ENCODE results near the gene SNX32. TPM values are rescaled to one million over a fixed set of nuclear protein-coding genes. Genes with fewer than 3 reads are reported as not detected.

Gene SNX32
- total and polyA plus RNA-seq, 9 of the 15 experiments (the other 6 are each of a cell fraction or from before 2014, with no cell fraction given) = 0.03 TPM; not detected in 7

DNA sequence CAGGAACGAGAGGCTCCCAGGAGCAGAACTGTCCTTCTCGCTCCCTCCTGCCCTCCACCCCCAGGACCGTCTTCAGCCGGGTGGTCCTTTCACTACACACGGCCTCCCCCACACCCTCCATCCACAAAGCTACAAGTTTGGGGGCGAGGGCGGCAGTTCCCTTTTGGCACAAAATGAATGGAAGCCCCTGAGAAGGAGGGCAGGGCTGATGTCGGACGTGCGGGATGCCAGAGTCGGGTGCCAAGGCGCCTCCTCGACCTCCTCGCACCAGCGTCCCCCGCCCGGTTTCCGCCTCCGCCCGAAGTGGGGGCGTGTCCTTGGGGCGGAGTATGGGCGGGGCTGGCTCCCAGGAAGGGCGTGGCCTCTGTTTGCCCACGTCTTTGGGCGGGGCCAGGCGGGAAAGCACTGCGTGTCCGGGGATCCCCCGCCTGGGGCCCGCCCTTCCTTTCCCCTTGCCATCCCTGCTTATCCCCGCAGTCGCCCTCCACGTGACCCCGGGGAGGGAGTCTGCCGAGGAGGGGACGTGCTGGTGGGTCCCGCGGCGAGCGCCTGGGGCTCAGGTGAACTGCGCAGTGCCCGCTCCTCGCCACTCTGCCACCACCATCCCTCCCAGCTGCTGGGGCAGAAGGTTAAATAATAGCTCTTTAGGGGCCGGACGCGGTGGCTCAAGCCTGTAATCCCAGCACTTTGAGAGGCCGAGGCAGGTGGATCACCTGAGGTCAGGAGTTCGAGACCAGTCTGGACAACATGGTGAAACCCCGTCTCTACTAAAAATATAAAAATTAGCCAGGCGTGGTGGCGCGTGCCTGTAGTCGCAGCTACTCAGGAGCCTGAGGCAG, 39.8 kb downstream of the SNX32 start (continued):
- TF ChIP-seq CBFA2T2 (conservative IDR thresholded peaks at IDR 0.05) (peak; percentile 53), CREM (IDR thresholded peaks at IDR 0.05; ENCODE audit: low read depth) (peak; percentile 78), ESRRA (IDR thresholded peaks at IDR 0.05; ENCODE audit: borderline replicate concordance, low read depth) (peak; percentile 86), ATF7 (IDR thresholded peaks at IDR 0.05) (peak; percentile 58; the same call in 1 of the 2 replicates), POLR2AphosphoS5 (IDR thresholded peaks at IDR 0.05; ENCODE audit: control insufficient read depth, insufficient read depth, low read depth, low read length) (no peak), ETV1 (tag; conservative IDR thresholded peaks at IDR 0.05; ENCODE audit: low read depth) (0 out of 2 replicates have a peak, but pooled peaks have one; percentile 10), L3MBTL2 (IDR thresholded peaks at IDR 0.05) (peak; percentile 74), BRF1 (IDR thresholded peaks at IDR 0.05; ENCODE audit: borderline replicate concordance, extremely low read depth, insufficient read length) (no peak), POLR2A (conservative IDR thresholded peaks at IDR 0.05) (peak; percentile 79), CBFA2T3 (IDR thresholded peaks at IDR 0.05) (no peak), ZNF311 (CRISPR knock-in tag; IDR thresholded peaks at IDR 0.05) (no peak), MBD2 (IDR thresholded peaks at IDR 0.05; ENCODE audit: borderline replicate concordance, low read depth) (no peak; the same call in 1 of the 2 replicates), TARDBP (IDR thresholded peaks at IDR 0.05) (0 out of 2 replicates have a peak, but pooled peaks have one; percentile 40)
- TF ChIP-seq, protein P1, sequence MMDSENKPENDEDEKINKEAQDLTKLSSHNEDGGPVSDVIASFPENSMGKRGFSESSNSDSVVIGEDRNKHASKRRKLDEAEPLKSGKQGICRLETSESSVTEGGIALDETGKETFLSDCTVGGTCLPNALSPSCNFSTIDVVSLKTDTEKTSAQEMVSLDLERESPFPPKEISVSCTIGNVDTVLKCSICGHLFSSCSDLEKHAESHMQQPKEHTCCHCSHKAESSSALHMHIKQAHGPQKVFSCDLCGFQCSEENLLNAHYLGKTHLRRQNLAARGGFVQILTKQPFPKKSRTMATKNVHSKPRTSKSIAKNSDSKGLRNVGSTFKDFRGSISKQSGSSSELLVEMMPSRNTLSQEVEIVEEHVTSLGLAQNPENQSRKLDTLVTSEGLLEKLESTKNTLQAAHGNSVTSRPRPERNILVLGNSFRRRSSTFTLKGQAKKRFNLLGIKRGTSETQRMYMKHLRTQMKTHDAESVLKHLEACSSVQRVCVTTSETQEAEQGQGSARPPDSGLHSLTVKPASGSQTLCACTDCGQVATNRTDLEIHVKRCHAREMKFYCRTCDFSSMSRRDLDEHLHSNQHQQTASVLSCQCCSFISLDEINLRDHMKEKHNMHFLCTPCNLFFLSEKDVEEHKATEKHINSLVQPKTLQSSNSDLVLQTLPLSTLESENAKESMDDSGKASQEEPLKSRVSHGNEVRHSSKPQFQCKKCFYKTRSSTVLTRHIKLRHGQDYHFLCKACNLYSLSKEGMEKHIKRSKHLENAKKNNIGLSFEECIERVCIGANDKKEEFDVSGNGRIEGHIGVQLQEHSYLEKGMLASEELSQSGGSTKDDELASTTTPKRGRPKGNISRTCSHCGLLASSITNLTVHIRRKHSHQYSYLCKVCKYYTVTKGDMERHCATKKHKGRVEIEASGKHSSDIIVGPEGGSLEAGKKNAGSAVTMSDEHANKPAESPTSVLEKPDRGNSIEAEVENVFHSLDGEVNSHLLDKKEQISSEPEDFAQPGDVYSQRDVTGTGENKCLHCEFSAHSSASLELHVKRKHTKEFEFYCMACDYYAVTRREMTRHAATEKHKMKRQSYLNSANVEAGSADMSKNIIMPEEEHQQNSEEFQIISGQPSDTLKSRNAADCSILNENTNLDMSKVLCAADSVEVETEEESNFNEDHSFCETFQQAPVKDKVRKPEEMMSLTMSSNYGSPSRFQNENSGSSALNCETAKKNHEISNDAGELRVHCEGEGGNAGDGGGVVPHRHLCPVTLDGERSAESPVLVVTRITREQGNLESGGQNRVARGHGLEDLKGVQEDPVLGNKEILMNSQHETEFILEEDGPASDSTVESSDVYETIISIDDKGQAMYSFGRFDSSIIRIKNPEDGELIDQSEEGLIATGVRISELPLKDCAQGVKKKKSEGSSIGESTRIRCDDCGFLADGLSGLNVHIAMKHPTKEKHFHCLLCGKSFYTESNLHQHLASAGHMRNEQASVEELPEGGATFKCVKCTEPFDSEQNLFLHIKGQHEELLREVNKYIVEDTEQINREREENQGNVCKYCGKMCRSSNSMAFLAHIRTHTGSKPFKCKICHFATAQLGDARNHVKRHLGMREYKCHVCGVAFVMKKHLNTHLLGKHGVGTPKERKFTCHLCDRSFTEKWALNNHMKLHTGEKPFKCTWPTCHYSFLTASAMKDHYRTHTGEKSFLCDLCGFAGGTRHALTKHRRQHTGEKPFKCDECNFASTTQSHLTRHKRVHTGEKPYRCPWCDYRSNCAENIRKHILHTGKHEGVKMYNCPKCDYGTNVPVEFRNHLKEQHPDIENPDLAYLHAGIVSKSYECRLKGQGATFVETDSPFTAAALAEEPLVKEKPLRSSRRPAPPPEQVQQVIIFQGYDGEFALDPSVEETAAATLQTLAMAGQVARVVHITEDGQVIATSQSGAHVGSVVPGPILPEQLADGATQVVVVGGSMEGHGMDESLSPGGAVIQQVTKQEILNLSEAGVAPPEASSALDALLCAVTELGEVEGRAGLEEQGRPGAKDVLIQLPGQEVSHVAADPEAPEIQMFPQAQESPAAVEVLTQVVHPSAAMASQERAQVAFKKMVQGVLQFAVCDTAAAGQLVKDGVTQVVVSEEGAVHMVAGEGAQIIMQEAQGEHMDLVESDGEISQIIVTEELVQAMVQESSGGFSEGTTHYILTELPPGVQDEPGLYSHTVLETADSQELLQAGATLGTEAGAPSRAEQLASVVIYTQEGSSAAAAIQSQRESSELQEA (IDR thresholded peaks at IDR 0.05; ENCODE audit: low read depth) = no peak
- TF ChIP-seq, protein P2, sequence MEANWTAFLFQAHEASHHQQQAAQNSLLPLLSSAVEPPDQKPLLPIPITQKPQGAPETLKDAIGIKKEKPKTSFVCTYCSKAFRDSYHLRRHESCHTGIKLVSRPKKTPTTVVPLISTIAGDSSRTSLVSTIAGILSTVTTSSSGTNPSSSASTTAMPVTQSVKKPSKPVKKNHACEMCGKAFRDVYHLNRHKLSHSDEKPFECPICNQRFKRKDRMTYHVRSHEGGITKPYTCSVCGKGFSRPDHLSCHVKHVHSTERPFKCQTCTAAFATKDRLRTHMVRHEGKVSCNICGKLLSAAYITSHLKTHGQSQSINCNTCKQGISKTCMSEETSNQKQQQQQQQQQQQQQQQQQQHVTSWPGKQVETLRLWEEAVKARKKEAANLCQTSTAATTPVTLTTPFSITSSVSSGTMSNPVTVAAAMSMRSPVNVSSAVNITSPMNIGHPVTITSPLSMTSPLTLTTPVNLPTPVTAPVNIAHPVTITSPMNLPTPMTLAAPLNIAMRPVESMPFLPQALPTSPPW (CRISPR knock-in tag; IDR thresholded peaks at IDR 0.05) = peak; percentile 86
- TF ChIP-seq, protein P3, sequence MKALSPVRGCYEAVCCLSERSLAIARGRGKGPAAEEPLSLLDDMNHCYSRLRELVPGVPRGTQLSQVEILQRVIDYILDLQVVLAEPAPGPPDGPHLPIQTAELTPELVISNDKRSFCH (CRISPR knock-in tag; IDR thresholded peaks at IDR 0.05) = no peak
- TF ChIP-seq, protein P3 (tag; IDR thresholded peaks at IDR 0.05) = 0 out of 2 replicates have a peak, but pooled peaks have one; percentile 14
